GM03348 (cell line): ENCODE data around the gene ARHGAP10.

Source experiments
- DNase-seq: peaks from one replicate; pipeline ENCODE4 v3.0.0; 2012; ENCODE audit warnings: low spot score

Gene ARHGAP10

GRCh38 chr4:148041606-148042329 lies 309.9 kb downstream of the ARHGAP10 start:
- no peak for DNase-seq

- no peak for DNase-seq
Observed at GRCh38 chr4:148044089-148044911, 312.4 kb downstream of the ARHGAP10 start.

- DNase-seq, result no peak
Observed at GRCh38 chr4:148044912-148045352, 313.0 kb downstream of the ARHGAP10 start.

GRCh38 chr4:148048598-148048997 lies 316.7 kb downstream of the ARHGAP10 start:
- DNase-seq, result no peak

- no peak for DNase-seq
Observed at GRCh38 chr4:148051403-148051802, 319.5 kb downstream of the ARHGAP10 start.

- no peak for DNase-seq
Observed at GRCh38 chr4:148052448-148052847, 320.6 kb downstream of the ARHGAP10 start.

- DNase-seq, result no peak
Observed at GRCh38 chr4:148053298-148054003, 321.6 kb downstream of the ARHGAP10 start.

GRCh38 chr4:148054275-148054674 lies 322.4 kb downstream of the ARHGAP10 start:
- no peak for DNase-seq

- DNase-seq, result no peak
Observed at GRCh38 chr4:148055844-148056243, 324.0 kb downstream of the ARHGAP10 start.

- DNase-seq, result peak; percentile 39
Observed at GRCh38 chr4:148056879-148057278, 325.0 kb downstream of the ARHGAP10 start.

- DNase-seq, result no peak
Observed at GRCh38 chr4:148057516-148057915, 325.6 kb downstream of the ARHGAP10 start.

- no peak for DNase-seq
Observed at GRCh38 chr4:148057984-148058859, 326.3 kb downstream of the ARHGAP10 start.

- DNase-seq, result no peak
Observed at GRCh38 chr4:148059617-148060180, 327.8 kb downstream of the ARHGAP10 start.

GRCh38 chr4:148060264-148061140 lies 328.6 kb downstream of the ARHGAP10 start:
- no peak for DNase-seq

GRCh38 chr4:148061141-148061481 lies 329.2 kb downstream of the ARHGAP10 start:
- DNase-seq, result no peak

GRCh38 chr4:148061795-148062194 lies 329.9 kb downstream of the ARHGAP10 start:
- DNase-seq, result no peak

GRCh38 chr4:148062301-148062950 lies 330.5 kb downstream of the ARHGAP10 start:
- no peak for DNase-seq

- no peak for DNase-seq
Observed at GRCh38 chr4:148064451-148064850, 332.6 kb downstream of the ARHGAP10 start.

GRCh38 chr4:148065075-148065474 lies 333.2 kb downstream of the ARHGAP10 start:
- DNase-seq, result peak; percentile 84
